NCI-H1436 (cell line): Measurements from ENCODE around the gene WDFY2.
A peak's percentile ranks its signal among the peaks of the same experiment; 100 is the strongest.
"Not testable (repeated sequence)": the region's sequence is repeated elsewhere in the genome, so short reads cannot be mapped to it uniquely, and the experiment has no call there.

Experiments
- DNase-seq: peaks from one replicate; lab custom pipeline; 2025; lab: John Stamatoyannopoulos, UW

Gene WDFY2

GRCh38 chr13:51632591-51633362 lies 48.5 kb downstream of the WDFY2 start:
- DNase-seq = no peak

- DNase-seq = no peak
These were observed 51.0 kb downstream of the WDFY2 start for GRCh38 chr13:51635137-51635878.

- no peak for DNase-seq
These were observed 52.2 kb downstream of the WDFY2 start for GRCh38 chr13:51636349-51636890.

- no peak for DNase-seq
These were observed 53.6 kb downstream of the WDFY2 start for GRCh38 chr13:51637852-51638215.

- DNase-seq = no peak
These were observed 54.1 kb downstream of the WDFY2 start for GRCh38 chr13:51638216-51638871.

GRCh38 chr13:51639171-51639570 lies 54.9 kb downstream of the WDFY2 start:
- DNase-seq = no peak

- not testable (repeated sequence) for DNase-seq
These were observed 56.4 kb downstream of the WDFY2 start for GRCh38 chr13:51640696-51641095.

- DNase-seq = no peak
These were observed 59.0 kb downstream of the WDFY2 start for GRCh38 chr13:51643105-51643881.

GRCh38 chr13:51643882-51644281 lies 59.6 kb downstream of the WDFY2 start:
- no peak for DNase-seq

- DNase-seq = no peak
These were observed 60.4 kb downstream of the WDFY2 start for GRCh38 chr13:51644654-51645053.

GRCh38 chr13:51645154-51645650 lies 60.9 kb downstream of the WDFY2 start:
- DNase-seq = peak; percentile 0

GRCh38 chr13:51645761-51646670 lies 61.8 kb downstream of the WDFY2 start:
- DNase-seq = no peak

- no peak for DNase-seq
These were observed 62.8 kb downstream of the WDFY2 start for GRCh38 chr13:51647067-51647466.

- DNase-seq = not testable (repeated sequence)
These were observed 67.9 kb downstream of the WDFY2 start for GRCh38 chr13:51652193-51652592.

GRCh38 chr13:51659276-51660127 lies 75.2 kb downstream of the WDFY2 start:
- DNase-seq = no peak

- no peak for DNase-seq
These were observed 76.6 kb downstream of the WDFY2 start for GRCh38 chr13:51660813-51661212.

GRCh38 chr13:51663973-51664957 lies 80.0 kb downstream of the WDFY2 start:
- DNase-seq = no peak

- DNase-seq = no peak
These were observed 81.2 kb downstream of the WDFY2 start for GRCh38 chr13:51665456-51665855.
